ENCODE measurements around the gene SNTG2.

SNTG2 gene

GRCh38 chr2:1318366-1319009 lies 367.8 kb downstream of the SNTG2 start:
- Mint-ChIP-seq H3K4me1 (peaks cover 9% of the 10 kb centered on the region), H3K4me3 (no peak overlapping the region), H3K9me3 (no peaks in the 10 kb centered on the region), H3K36me3 (ENCODE audit: low read depth) (no peaks in the 10 kb centered on the region), H3K27ac (no peak overlapping the region), H3K27me3 (ENCODE audit: low read depth) (peaks cover 30% of the 10 kb centered on the region)
- TF ChIP-seq, protein P1, sequence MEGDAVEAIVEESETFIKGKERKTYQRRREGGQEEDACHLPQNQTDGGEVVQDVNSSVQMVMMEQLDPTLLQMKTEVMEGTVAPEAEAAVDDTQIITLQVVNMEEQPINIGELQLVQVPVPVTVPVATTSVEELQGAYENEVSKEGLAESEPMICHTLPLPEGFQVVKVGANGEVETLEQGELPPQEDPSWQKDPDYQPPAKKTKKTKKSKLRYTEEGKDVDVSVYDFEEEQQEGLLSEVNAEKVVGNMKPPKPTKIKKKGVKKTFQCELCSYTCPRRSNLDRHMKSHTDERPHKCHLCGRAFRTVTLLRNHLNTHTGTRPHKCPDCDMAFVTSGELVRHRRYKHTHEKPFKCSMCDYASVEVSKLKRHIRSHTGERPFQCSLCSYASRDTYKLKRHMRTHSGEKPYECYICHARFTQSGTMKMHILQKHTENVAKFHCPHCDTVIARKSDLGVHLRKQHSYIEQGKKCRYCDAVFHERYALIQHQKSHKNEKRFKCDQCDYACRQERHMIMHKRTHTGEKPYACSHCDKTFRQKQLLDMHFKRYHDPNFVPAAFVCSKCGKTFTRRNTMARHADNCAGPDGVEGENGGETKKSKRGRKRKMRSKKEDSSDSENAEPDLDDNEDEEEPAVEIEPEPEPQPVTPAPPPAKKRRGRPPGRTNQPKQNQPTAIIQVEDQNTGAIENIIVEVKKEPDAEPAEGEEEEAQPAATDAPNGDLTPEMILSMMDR (IDR thresholded peaks at IDR 0.05; ENCODE audit: unreplicated experiment in 3 of 3), result no peak

DNA sequence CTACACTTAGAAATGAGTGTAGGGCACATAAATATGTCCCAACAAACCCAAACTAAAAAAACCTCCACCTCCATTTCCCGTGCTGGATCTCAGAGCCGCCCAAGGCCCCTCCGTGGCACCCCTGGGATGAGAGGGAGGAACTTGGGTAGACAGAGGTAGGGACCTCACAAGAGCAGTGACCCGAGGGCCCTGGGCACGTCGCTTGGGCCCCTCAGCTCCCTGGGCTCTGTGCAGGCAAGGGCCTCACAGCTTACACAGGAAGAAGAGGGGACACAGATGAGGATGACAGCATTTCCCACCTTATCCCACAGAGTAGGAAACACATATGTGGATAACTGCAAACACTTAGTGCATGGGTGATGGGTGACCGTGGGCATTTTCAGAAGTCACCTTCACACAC lies 368.7 kb downstream of the SNTG2 start:
- H3K27me3 Mint-ChIP-seq (ENCODE audit: low read depth), result peaks cover 30% of the 10 kb centered on the region
- TF ChIP-seq, protein P1 (IDR thresholded peaks at IDR 0.05; ENCODE audit: unreplicated experiment in 3 of 3), result no peak
- H3K27ac Mint-ChIP-seq, result no peak overlapping the region
- no peaks in the 10 kb centered on the region for H3K9me3 Mint-ChIP-seq
- peaks cover 9% of the 10 kb centered on the region for H3K4me1 Mint-ChIP-seq
- H3K36me3 Mint-ChIP-seq (ENCODE audit: low read depth), result no peaks in the 10 kb centered on the region
- H3K4me3 Mint-ChIP-seq, result no peak overlapping the region

DNA sequence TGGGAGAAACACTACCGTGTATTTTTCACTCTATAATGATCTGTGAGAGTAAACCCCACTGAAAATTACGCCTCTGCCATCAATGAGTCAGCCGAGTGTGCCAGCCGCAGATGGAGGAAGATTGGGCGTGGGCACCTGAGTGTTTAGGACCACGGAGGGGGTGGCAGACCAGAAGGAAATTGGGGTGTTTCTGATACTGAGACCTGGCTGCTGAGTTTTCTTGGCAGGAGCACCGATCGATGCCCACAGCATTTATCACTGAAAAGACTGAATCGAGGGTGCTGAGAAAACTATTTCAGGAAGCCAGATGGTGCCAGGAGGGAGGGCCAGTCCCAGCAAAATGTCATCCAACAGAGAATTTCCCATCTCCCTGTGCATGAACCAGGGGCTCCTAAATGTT lies 370.7 kb downstream of the SNTG2 start:
- Mint-ChIP-seq H3K27me3 (ENCODE audit: low read depth) (peaks cover 22% of the 10 kb centered on the region), H3K27ac (no peak overlapping the region), H3K9me3 (no peaks in the 10 kb centered on the region), H3K4me1 (no peaks in the 10 kb centered on the region), H3K4me3 (no peak overlapping the region), H3K36me3 (ENCODE audit: low read depth) (no peaks in the 10 kb centered on the region)
- TF ChIP-seq, protein P1 (IDR thresholded peaks at IDR 0.05; ENCODE audit: unreplicated experiment in 3 of 3), result no peak

DNA sequence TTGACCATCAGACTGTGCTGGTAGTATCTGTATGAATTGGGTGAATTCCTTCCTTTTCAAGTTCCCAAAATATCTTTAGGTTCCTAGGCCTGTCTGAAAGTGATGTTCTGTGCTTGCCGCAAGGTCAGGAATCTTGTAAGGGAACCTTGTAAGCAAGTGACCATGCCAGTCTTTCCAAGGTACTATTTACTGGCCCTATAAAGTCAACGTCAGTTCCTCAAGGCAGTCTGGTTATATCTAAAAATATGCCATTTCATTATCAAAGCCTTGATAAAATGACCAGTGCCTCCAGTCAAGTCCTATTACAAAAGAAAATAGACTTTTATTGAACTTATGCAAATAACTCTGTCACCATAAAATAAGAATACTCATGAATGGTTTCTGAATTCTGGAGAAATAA lies 374.2 kb downstream of the SNTG2 start:
- no peak overlapping the region for H3K4me3 Mint-ChIP-seq
- H3K4me1 Mint-ChIP-seq, result no peaks in the 10 kb centered on the region
- H3K36me3 Mint-ChIP-seq (ENCODE audit: low read depth), result no peaks in the 10 kb centered on the region
- H3K27me3 Mint-ChIP-seq (ENCODE audit: low read depth), result peaks cover 14% of the 10 kb centered on the region
- TF ChIP-seq, protein P1 (IDR thresholded peaks at IDR 0.05; ENCODE audit: unreplicated experiment in 3 of 3), result no peak
- no peaks in the 10 kb centered on the region for H3K9me3 Mint-ChIP-seq
- H3K27ac Mint-ChIP-seq, result no peak overlapping the region

DNA sequence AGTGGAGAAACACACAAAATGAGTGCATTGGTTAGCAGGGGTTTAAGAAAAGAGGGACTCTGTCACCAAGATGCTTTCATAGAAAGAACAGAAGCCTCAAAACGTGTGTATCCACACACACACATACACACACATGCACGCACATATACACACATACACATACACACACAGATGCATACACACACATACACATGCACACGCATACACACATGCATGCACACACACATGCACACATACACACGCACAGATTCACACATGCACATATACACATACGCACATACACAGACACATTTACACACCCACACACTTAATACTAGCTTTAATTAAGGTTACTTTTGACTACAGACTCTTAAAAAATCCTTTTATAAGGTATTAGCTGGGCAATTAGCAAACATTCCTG lies 378.0 kb downstream of the SNTG2 start:
- H3K4me3 Mint-ChIP-seq, result no peak overlapping the region
- H3K27ac Mint-ChIP-seq, result no peak overlapping the region
- H3K27me3 Mint-ChIP-seq (ENCODE audit: low read depth), result peaks cover 3% of the 10 kb centered on the region
- no peaks in the 10 kb centered on the region for H3K4me1 Mint-ChIP-seq
- H3K36me3 Mint-ChIP-seq (ENCODE audit: low read depth), result peaks cover 3% of the 10 kb centered on the region
- H3K9me3 Mint-ChIP-seq, result peaks cover 11% of the 10 kb centered on the region
- TF ChIP-seq, protein P1 (IDR thresholded peaks at IDR 0.05; ENCODE audit: unreplicated experiment in 3 of 3), result no peak

Measured in nephron (organoid).